ENCODE data around the gene SLC2A10.

- TF ChIP-seq POLR2A (IDR thresholded peaks at IDR 0.05; ENCODE audit: low read depth, low read length): no peak
- TF ChIP-seq CTCF (IDR thresholded peaks at IDR 0.05; ENCODE audit: extremely low read depth in 1 of 2, insufficient read depth in 1 of 2, low read depth in 1 of 2, low read length in 2 of 2): no peak
Observed at GRCh38 chr20:46704714-46705377, 4.6 kb upstream of the SLC2A10 start.

Measured in endothelial cell of umbilical vein (primary cell).